ENCODE measurements around the gene IGF2. TPM values are rescaled to one million over a fixed set of nuclear protein-coding genes. Genes with fewer than 3 reads are reported as not detected.

IGF2 gene
- total RNA-seq, 1 experiment from 2014 or later: 1.5 TPM

GRCh38 chr11:2103668-2104523 is 35.3 kb downstream of the IGF2 start:
- Mint-ChIP-seq H3K36me3 (no peaks in the 10 kb centered on the region), H3K27ac (0 out of 2 replicates have a peak overlapping the region, but pooled peaks have one; percentile 12), H3K4me3 (no peak overlapping the region), H3K27me3 (ENCODE audit: low read depth) (peaks cover 3% of the 10 kb centered on the region), H3K4me1 (peaks cover 3% of the 10 kb centered on the region), H3K9me3 (peaks cover 4% of the 10 kb centered on the region; the same call in 1 of the 2 replicates)
- no peak for ATAC-seq
- POLR2A ChIA-PET: no interaction called here
- no peak for TF ChIP-seq E2F5 (CRISPR knock-in tag; IDR thresholded peaks at IDR 0.05)
- TF ChIP-seq ZNF532 (CRISPR knock-in tag; IDR thresholded peaks at IDR 0.05; ENCODE audit: borderline replicate concordance): no peak
- no peak for TF ChIP-seq FOXK1 (CRISPR knock-in tag; IDR thresholded peaks at IDR 0.05)
- no peak for TF ChIP-seq GTF2I (CRISPR knock-in tag; conservative IDR thresholded peaks at IDR 0.05)
- DNase-seq (ENCODE audit: low spot score): no peak
- CTCF ChIA-PET: interaction anchor here (1.0 to 1.4 kb wide), 2 partner anchors 53 to 279 kb away, joined by 3 read pairs; no protein-coding TSS in a partner anchor

- ATAC-seq: no peak
- Mint-ChIP-seq H3K36me3 (no peaks in the 10 kb centered on the region), H3K4me3 (no peak overlapping the region), H3K27ac (no peak overlapping the region), H3K4me1 (peaks cover 8% of the 10 kb centered on the region), H3K27me3 (ENCODE audit: low read depth) (peaks cover under 1% of the 10 kb centered on the region), H3K9me3 (peaks cover 4% of the 10 kb centered on the region; the same call in 1 of the 2 replicates)
- TF ChIP-seq SMAD4 (CRISPR knock-in tag; IDR thresholded peaks at IDR 0.05): no peak
- no peak for TF ChIP-seq ZNF263 (CRISPR knock-in tag; IDR thresholded peaks at IDR 0.05; ENCODE audit: low read depth)
- no peak for TF ChIP-seq EMX1 (CRISPR knock-in tag; IDR thresholded peaks at IDR 0.05)
- TF ChIP-seq ZBTB21 (CRISPR knock-in tag; IDR thresholded peaks at IDR 0.05; ENCODE audit: borderline replicate concordance): no peak
- TF ChIP-seq AFF4 (CRISPR knock-in tag; IDR thresholded peaks at IDR 0.05; ENCODE audit: borderline replicate concordance): no peak
- no peak for TF ChIP-seq ELF4 (CRISPR knock-in tag; IDR thresholded peaks at IDR 0.05; ENCODE audit: low read depth)
- no peak for TF ChIP-seq OVOL2 (CRISPR knock-in tag; IDR thresholded peaks at IDR 0.05; ENCODE audit: borderline replicate concordance)
- TF ChIP-seq JUN (CRISPR knock-in tag; IDR thresholded peaks at IDR 0.05): no peak
- TF ChIP-seq FOXJ3 (CRISPR knock-in tag; IDR thresholded peaks at IDR 0.05; ENCODE audit: borderline replicate concordance): no peak
- TF ChIP-seq MAX (CRISPR knock-in tag; IDR thresholded peaks at IDR 0.05): no peak
- TF ChIP-seq ATF2 (CRISPR knock-in tag; IDR thresholded peaks at IDR 0.05; ENCODE audit: borderline replicate concordance, low read depth): no peak
- TF ChIP-seq JAZF1 (CRISPR knock-in tag; IDR thresholded peaks at IDR 0.05): no peak
- no peak for TF ChIP-seq NR2C2 (CRISPR knock-in tag; IDR thresholded peaks at IDR 0.05)
- no peak for TF ChIP-seq TEAD1 (CRISPR knock-in tag; IDR thresholded peaks at IDR 0.05)
- CTCF ChIA-PET: interaction anchor here (1.0 kb wide), 1 partner anchor 54 kb away, joined by 3 read pairs; no protein-coding TSS in a partner anchor
- no peak for DNase-seq (ENCODE audit: low spot score)
- POLR2A ChIA-PET: no interaction called here
Measured at GRCh38 chr11:2102883-2103213, 36.3 kb downstream of the IGF2 start.
